ELR (cell line): ENCODE measurements around the gene DEFB128.
"Not testable (repeated sequence)": the region's sequence is repeated elsewhere in the genome, so short reads cannot be mapped to it uniquely, and the experiment has no call there.

ENCODE experiments used
- DNase-seq: peaks from one replicate; pipeline ENCODE4 v3.0.0-alpha.2; 2015; ENCODE audit warnings: low read depth

Gene DEFB128

DNA sequence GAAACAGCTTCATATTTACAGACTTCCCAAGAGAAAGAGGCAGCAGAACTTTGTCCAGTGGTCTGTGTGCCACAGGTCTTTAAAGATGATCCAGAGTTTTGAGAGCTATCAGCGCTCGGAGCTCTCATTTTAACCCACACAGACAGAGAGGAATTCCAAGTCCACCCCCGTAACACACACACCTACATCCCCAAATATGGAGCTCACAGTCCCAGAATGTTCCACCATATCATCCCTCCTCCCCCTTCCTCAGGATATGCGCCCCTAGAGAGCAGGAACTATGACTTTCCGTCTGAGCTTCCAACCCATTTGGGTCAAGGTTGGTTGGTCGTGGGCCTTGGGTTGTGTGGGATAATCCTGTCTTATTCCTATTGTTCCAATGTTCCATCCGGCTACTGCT is at the start of gene DEFB128:
Gene DEFB128, minus strand, starts transcription at position 101 of the 400 bp plus-strand sequence. Its CDS starts 88 bp downstream, at position 13.
- no peak for DNase-seq

DNA sequence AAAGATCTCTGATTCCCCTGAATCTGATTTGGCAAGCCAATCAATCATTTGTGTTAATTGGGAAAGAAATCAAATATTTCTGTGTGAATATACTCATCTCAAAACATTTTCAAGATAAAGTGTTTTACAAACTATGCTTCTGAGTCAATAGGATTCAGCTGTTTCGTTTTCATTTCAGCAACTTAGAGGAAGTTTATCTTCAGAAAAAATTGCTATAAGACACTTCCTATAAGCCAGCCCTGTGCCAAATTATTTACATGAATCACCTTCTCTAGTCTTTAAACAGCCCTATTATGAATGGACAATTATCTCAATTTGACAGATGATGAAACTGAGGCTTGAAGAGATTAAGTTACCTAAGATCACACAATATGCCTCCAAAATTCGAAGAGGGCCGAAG is 48.4 kb upstream of the DEFB128 start:
- DNase-seq: no peak

DNA sequence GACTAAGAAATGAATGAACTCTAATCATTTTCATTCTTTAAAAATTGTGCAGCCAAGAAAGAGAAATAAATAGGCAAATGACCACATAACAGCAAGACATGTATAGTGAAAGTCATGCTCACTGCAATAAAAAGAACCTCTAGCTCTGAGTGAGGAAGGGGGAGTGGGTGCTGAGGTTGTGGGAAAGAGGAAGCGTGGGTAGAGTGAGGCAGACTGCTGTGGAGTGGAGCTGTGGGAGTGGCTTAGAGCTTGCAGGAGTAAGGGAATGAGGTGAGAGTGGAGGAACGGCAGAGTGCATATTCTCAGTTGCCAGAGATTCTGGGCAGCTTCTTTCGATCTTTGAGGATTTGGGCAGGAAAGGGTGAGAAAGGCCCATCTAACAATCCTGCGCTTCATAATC is 48.0 kb upstream of the DEFB128 start:
- no peak for DNase-seq

- DNase-seq: peak; percentile 13
These were observed 46.4 kb upstream of the DEFB128 start for GRCh38 chr20:235891-236290.

DNA sequence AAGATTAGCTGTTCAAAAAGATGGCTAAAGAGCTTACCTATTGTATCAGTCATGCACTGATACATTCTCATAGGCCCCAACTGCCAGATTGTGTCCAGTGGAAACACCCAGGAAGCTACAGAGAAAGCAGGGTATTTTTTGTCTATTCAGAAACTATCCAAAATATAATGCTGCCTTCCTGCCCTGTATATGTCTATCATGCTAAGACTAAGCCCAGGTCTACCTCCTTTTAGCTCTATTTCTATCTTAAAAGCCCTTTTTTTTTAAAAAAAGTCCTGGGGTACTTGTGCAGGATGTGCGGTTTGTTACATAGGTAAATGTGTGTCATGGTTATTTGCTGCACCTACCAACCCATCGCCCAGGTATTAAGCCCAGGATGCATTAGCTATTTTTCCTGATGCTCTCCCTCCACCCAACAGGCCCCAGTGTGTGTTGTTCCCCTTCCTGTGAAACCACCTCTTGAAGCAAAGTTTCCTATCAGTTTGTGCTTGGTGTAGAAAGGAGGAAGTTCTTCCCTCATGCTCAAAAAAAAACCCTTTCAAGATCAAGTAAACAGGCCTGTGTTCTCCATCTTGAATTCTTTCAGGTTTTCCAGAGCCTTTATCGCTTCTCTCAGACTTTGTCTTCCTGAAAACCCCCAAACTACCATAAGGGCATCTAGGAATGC is 38.1 kb upstream of the DEFB128 start:
- DNase-seq: no peak

DNA sequence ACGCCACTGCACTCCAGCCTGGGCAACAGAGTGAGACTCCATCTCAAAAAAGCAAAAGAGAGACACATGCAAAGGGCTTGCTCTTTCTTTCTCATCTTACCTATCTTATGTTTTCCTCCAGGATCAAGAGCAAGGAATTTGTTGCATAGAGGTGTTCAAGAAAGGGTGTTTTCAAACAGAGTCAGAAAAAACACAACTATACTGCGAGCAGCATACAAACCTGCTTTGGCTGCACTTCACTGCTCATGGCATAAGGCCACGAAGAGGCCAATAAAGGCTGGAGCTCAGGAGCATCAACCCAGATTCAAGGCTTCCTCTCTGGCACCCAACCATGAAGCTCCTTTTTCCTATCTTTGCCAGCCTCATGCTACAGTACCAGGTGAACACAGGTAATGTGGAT is 37.4 kb upstream of the DEFB128 start, which contains the start of gene DEFB129:
Gene DEFB129, plus strand, starts transcription at position 301 of the 400 bp plus-strand sequence. Its CDS starts 31 bp downstream, at position 332.
- no peak for DNase-seq

DNA sequence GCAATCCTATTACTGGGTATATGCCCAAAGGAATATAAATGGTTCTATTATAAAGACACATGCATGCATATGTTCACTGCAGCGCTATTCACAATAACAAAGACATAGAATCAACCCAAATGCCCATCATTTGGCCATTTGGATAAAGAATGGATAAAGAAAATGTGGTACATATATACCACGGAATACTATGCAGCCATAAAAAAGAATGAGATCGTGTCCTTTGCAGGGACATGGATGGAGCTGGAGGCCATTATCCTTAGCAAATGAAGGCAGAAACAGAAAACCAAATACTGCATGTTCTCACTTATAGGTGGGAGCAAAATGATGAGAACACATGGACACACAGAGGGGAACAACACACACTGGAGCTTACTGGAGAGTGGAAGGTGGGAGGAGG is 36.4 kb upstream of the DEFB128 start:
- DNase-seq: not testable (repeated sequence)

DNA sequence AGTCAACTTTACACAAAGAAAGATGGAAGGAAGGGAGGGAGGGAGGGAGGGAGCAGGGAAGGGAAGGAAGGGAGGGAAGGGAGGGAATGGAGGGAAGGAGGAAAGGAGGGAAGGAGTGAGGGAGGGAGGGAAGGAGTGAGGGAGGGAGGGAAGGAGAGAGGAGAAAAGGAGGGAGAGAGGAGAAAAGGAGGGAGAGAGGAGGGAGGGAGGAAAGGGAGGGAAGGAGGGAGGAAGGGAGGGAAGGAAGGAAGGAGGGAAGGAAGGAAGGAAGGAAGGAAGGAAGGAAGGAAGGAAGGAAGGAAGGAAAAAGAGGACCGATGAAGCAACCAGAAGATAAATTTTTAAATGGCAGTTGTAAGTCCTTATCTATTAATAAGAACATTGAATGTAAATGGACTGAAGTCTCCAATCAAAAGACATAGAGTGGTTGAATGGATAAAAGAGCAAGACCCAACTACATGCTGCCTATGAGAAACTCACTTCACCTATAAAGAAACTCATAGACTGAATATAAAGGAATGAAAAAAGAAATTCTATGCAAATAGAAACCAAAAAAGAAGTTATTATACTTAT is 31.8 kb upstream of the DEFB128 start:
- DNase-seq: no peak

DNA sequence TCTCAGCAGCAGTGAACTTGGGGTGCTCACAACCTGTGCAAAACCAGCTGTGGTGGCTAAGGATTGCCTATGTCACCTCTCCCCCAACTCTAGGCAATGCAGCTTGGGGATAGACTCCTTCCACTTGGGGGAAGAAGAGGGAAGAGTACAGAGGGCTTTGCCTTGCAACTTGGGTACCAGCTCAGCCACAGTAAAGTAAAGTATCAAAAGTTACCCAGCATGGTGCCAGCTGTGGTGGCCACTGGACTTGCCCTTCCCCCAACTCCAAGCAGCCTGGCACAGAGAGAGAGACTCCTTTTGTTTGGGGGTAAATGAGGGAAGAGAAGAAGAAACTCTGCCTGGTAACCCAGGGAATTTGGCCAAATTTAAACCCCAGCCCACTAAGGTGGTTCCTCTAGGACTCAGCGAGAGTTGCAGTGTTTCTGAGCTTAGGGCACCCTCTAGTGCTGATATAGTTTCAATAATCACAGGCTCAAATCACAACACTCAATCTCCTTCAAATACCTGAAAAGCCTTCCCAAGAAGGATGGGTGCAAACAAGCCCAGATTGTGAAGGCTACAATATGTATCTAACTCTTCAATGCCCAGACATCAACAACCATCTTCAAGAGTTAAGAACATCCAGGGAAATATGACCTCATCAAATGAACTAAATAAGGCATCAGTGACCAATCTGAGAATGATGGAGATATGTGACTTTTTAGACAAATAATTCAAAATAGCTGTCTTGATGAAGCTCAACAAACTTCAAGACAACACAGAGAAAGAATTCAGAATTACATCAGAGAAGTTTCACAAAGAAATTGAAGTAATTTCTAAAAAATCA is 30.0 kb upstream of the DEFB128 start:
- peak; percentile 45 for DNase-seq

DNA sequence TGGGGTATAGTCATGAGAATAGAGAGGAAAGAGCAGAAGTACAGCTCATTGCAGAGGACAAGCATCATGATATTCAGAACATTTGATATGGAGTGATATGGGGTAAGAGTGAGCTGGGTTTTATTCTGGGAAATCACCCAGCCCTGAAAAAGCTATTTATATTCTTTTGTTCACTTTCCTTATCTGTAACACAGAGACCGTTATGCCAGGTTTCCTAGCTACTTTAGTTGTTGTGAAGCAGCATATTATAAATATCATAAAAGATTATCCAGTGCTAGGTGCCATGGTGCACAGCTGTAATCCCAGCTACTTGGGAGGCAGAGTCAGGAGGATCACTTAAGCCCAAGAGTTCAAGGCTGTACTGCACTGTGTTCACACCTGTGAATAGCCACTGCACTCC is 27.8 kb upstream of the DEFB128 start:
- no peak for DNase-seq

DNA sequence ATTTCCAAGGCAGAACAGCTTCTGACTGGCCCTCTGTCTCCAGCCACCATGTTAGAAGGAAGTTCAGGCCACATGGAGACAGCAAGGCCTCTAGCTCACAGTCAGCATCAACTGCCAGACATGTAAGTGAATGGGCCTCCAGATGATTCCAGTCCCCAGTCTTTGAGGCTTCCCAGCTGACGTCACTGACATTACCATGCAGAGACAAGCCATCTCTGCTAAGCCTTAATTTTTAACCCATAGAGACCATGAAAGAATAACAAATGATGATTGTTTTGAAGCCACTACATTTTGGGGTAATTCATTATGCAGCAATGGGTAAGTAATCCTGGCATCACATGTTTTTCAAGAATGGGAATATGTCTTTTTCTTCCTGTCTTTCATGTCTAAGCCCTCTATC is 26.3 kb upstream of the DEFB128 start:
- DNase-seq: no peak

GRCh38 chr20:214383-214782 is 24.9 kb upstream of the DEFB128 start:
- no peak for DNase-seq

DNA sequence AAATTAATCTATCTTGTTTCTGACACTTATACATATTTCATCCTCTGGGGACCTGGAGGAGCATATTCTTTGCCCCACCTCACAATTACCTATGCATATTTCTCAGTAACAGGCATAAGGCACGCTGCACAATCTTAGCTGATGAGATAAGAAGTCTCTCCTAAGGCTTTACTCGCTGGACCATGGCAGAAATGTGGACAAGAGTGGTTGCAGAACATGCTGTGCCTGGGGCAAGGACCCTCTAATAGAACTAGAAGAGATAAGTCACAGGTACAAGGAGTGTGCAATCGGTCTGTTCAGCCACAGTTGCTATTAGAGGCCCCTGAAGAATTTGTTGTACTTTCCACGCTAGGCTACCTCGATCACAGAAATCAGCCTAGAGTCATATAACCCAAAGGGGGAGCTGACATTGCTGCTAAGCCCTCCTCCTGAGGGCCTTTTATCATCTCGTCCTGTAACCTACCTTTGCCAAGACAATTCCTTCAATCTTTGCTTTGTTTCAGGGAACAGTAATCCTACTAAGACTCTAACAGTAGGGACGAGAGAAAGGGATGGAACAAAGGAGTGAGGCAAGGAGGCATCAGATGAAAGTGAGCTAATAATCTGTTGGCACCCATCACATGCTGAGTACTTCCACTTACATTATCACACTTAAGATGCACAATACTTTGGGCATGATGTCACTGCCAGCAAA is 21.4 kb upstream of the DEFB128 start:
- no peak for DNase-seq

- peak; percentile 73 for DNase-seq
These were observed 19.5 kb upstream of the DEFB128 start for GRCh38 chr20:208942-209566.

DNA sequence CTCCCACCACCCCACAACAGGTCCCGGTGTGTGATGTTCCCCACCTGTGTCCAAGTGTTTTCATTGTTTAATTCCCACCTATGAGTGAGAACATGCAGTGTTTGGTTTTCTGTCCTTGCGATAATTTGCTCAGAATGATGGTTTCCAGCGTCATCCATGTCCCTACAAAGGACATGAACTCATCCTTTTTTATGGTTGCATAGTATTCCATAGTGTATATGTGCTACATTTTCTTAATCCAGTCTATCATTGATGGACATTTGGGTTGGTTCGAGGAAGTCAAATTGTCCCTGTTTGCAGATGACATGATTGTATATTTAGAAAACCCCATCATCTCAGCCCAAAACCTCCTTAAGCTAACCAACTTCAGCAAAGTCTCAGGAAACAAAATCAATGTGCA is 14.1 kb upstream of the DEFB128 start:
- DNase-seq: not testable (repeated sequence)

DNA sequence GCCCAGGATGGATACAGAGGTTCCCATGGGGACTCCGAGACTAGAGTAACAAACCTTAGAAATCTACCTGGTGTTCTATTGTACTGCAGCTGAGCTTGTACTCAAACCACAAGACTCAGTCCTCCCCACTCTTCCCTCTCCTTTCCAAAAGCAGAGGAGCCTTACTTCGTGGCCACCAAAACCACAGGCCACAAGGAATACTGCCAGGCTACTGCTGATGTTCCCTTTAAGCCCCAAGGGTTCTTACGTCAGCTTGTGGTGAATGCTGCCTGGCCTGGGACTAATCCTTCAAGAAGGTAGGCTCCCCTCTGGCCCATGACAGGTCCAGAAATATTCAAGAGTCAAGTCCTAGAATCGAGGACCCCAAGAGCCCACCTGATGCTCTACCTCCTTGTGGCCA is 10.5 kb upstream of the DEFB128 start:
- peak; percentile 5 for DNase-seq

GRCh38 chr20:198225-198624 is 8.7 kb upstream of the DEFB128 start:
- no peak for DNase-seq

GRCh38 chr20:187733-188132 is 1.8 kb downstream of the DEFB128 start:
- DNase-seq: no peak

DNA sequence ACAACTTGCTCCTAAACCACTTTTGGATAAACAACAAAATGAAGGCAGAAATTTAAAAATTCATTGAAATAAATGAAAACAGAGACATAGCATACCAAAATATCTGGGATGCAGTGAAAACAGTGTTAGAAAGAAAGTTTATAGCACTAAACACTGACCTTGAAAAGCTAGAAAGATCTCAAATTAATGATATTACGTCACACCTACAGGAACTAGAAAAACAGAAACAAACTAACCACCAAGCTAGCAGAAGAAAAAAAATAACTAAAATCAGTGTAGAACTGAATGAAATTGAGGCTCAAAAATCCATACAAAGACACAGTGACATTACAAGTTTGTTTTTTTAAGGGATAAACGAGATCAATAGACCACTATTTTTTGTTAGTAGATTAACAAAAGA is 5.2 kb downstream of the DEFB128 start:
- DNase-seq: no peak

DNA sequence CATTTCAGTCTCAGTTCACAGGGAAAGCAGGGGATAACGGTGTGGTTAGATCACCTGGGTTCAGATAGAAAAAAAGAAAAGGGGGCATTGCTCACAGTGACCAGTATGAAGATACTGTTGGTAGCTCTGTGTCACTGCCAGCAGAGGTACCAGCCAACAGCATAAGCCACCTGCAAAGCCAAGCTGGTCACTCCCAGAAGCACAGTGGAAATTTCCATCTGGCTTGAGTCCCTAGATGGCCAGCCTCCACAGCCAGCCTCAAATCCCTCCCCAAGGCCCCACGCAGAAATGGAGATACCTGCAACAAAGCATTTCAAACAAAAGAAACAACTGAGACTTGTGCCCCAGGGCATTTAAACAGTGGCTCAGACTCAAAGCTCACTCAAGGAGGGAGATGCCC is 20.6 kb downstream of the DEFB128 start:
- DNase-seq: no peak

DNA sequence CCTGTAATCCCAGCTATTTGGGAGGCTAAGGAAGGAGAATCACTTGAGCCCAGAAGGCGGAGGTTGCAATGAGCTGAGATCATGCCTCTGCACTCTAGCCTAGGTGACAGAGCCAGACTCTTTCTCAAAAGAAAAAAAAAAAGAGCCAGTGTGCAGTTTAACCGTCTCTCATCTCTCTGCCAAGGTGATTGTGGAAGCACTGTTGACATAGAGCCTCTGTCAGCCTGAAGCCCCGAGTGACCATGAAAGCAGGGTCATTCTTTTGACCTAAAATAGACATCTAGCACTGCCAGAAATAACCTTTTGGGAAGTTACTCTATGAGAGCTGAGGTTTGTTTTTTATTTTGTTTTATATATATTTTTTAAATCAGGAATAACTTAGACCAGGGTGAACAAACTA is 24.9 kb downstream of the DEFB128 start:
- no peak for DNase-seq

GRCh38 chr20:157154-157553 is 32.4 kb downstream of the DEFB128 start, which contains the start of gene DEFB127:
Gene DEFB127 (plus strand): TSS chr20:157454. CDS start chr20:157545, 91 bp downstream.
- no peak for DNase-seq
